G401.6 (cell line): ENCODE measurements around the gene ATG9A.
A peak's percentile ranks its signal among the peaks of the same experiment; 100 is the strongest.

ENCODE experiments used
- FAIRE-seq: peaks from 2 replicates; lab custom pipeline; 2012; peaks lifted over from hg19 to GRCh38; lab: Jason Lieb, UNC

The ATG9A gene

DNA sequence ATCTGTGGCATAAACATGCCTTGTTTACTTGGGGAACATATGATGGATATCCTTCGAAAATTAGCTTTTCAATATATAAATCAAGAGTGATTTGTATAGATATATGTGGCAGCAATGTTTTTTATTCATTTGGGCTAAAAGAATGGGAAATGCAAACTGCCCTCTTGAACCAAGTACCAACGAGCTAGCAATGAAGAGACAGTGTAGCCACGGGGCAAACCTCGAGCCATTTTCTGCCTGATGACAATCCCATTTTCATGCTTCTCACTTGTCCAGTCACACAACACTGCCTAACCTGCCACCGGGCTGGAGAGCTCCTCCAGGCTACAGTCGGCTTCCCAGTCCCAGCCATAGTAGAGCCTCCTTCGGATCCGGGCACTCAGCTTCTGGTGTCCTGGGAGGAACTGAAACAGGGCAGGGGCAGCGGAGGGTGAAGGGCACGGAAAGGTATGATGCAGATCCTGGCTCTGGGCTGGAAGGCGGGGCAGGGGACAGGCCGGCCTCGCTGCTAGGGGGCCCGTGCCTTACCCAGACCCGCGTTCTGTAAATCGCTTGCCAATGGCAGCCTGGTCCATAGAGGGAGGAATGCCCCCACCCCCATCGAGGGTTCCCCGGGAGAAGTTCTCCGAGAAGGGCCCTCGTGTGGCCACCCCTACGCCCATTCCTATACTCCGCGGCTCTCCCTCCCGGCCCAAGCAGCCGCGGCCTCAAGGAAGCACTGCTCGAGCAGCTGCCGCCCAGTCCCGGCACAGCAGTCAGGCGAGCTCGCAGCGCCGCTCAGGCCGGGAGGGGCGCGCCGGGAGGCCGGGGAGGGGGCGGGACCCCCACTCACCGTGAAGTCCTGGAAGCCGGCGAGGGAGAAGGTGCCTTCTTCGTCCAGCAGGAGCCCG lies 53.3 kb downstream of the ATG9A start:
- FAIRE-seq = no peak

DNA sequence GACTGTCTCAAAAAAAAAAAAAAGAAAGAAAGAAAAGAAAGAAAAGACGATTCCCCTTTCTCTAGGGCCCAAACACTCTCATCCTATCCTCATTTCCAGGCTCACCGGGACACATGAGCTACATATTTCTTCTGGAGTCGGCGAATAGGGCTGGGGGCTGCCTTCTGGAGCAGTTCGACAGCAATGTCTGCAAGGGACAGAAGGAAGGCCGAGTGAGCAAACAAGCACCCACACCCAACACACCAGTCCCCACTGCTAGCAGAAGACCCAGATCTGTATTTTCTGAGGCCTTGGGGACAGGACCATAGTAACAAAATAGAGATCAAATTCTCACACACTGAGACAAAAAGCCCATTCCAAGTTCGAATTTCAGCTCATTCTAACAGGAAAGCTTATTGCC lies 54.0 kb downstream of the ATG9A start:
- FAIRE-seq = no peak

DNA sequence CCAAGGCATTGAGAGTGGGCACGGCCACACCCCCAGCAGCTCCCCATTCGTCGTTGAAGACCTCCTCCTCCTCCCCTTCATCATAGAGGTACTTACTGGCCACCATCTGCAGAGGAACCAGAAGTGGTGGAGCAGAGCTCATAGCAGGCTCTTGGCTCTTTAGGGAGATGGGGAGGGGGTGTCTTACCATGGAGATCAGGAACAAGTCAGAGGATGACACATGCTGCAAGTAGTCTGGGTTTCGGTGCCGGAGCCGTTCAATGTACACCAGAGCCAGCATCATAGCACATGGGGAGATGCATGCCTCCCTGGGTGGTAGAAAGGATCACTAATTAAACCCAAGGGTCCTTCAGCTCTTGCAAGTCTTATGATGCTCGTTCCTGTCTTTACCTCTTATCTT lies 54.6 kb downstream of the ATG9A start:
- no peak for FAIRE-seq

DNA sequence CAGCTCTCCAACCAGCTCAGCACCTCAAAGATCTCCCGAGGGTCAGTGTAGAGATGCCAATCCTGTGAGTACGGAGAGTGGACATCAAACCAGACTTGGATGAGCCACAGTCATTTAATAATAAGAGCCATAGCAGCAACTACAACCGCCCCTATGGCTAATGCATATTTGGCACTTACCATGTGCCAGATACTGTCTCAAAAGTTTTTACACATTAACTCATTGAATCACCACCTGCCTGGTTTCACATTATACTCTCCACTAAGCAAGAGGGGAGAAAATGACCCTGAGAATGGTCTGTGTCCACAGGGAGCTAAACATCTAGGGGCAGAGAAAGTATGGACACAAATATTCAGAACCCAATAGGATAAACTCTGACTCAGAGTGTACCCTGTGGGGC lies 55.3 kb downstream of the ATG9A start:
- no peak for FAIRE-seq

DNA sequence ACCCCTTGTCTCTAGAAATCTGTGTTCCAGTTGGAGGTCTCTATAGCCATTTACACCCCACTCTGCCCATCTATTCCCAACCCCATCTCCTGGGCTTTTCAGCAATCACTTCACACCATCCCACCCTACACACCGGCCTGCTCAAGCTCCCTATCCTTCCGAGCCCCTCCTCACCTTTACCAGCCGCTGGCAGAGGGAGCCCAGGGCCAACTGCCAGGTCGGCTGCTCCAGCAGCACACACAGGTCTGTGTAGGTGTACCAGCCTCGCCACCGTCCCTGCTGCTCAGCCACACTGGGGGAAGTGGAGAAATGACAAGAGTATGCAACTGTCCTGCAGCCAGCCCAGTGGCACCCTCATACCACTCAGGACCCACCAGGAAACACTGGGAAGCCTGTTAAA lies 56.3 kb downstream of the ATG9A start:
- no peak for FAIRE-seq

DNA sequence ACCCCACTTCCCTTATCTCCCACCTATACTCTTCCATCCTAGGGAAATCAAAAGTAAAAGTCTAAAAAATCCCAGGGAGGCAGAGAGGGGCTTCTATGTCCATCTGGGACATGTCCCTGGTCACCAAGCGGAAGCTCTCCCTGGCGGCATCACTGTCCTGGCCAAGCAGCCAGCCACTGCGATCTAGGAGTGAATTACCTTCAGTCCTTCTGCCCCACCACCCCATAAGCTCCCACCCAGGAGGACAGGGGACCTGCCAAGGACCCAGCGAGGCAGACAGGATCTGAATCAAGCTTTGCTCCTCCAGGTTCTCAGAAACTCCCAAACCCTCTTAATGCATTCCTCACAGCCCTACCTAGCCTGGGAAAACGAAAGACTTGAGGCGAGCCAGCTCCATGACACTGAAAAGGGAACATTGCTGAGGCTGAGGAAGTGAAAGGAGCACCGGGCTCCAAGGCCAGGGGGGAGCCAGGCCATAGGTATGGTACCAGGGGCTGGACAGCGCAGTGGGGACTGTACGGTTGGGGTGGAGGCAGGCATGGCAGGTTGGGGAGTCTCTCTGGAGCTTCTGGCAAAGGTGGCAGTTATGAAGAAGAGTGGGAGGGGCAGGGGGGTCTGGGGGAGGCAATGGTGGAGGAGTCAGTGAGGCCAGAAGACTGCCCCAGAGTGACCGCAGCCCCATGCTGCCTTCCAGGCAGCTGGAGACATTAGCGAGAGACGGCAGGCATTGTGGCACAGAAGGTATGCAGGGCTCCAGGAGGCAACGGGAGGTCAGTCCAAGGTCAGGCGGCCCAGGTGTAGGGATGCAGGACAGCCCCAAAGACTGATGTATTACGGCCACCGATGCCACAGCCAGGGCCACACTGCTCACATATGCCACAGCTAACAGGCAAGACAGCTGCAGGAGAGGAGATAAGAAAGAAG lies 56.9 kb downstream of the ATG9A start:
- no peak for FAIRE-seq

DNA sequence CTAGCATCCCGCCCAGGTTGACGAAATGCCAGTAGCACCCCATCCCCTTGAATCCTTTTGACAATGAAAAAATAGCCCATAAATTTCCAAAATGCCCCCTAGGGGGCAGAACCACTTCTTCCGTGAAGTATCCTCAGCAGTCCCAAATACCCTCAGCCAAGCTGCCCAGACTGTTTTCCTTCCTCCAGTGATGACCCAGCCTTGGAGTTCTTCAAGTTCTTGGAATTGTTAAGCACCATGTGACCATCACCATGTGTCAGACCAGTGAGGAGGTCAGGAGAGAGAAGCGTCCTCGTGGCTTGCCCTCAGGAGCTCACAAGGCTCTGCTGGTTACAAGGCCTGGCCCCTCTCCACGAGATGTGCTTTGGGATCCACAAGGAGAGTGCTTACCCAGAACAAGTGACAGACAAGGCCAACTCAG lies 58.2 kb downstream of the ATG9A start:
- peak; percentile 82 for FAIRE-seq

DNA sequence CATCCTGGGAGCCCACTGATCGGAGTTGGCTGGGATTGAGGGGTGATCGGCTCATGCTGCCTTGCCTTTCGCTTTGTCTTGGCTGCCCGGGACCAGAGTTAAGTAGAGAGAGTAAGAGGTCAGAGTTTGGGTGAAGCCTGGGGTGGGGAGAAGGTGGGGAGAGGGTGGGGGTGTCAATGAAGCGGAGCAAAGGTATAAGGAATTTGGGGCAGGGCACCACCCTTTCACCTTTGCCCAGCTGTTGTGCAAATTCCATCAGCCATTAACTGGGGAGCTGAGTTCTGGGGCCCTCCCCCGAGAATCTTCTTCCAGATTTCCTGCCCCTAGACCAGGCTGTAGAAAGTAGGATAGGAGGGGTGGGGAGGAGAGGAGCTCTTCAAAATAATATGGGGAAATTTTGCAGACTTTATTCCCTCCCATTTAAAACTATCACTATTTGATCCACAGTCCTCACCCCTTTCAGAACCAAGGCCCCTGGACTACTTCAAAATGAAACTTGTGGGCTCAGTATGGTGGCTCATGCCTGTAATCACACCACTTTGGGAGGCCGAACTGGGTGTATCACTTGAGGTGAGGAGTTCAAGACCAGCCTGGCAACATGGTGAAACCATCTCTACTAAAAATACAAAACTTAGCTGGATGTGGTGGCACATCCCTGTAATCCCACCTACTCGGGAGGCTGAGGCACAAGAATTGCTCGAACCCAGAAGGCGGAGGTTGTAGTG lies 59.3 kb downstream of the ATG9A start, which contains the start of gene SLC23A3:
TSS of gene SLC23A3 (minus strand) at position 100 of the 725 bp plus-strand sequence. CDS start at position 55, 45 bp downstream.
- no peak for FAIRE-seq
